ENCODE results near the gene ACBD6. TPM values are rescaled to one million over a fixed set of nuclear protein-coding genes. Genes with fewer than 3 reads are reported as not detected.

The ACBD6 gene
- total RNA-seq, 1 donor from 2014 or later: 43.4 TPM

- peak overlapping the region; percentile 3 for H2AFZ ChIP-seq (ENCODE audit: low read depth, low read length)
- peaks cover 24% of the 10 kb centered on the region for H3K4me1 Mint-ChIP-seq (ENCODE audit: low read depth, unreplicated experiment)
Measured at GRCh38 chr1:180530501-180530900, 28.1 kb upstream of the ACBD6 start.

DNA sequence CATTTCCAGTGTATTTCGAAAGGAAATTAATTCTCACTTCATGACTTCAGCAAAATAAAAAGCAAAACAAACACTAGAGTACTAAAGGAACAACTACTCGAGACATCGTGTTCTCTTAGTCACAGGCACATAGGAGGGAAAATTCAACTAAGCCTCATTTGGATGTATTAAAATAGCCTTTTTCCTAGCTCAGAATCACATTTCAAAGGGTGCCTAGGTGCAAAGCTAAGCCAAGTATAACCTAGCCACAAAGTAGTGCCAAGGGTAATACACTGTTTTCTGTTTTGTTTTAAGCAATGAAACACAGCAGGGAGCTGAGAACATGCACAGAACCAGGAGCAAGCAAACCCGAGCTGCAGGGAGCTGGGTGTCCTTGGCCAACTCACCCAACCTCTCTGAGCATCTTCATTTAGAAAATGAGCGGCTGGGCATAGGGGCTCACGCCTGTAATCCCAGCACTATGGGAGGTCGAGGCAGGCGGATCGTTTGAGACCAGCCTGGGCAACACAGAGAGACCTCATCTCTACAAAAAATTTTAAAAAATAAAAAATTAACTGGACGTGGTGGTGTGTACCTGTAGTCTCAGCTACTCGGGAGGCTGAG is 26.6 kb upstream of the ACBD6 start:
- H3K4me2 ChIP-seq (ENCODE audit: low read length): no peak overlapping the region
- peaks cover 9% of the 10 kb centered on the region for H3K4me1 ChIP-seq (ENCODE audit: insufficient read depth, low read length)
- Mint-ChIP-seq H3K27ac (ENCODE audit: unreplicated experiment) (no peak overlapping the region), H3K9me3 (ENCODE audit: unreplicated experiment) (no peaks in the 10 kb centered on the region), H3K27me3 (ENCODE audit: low read depth, unreplicated experiment) (no peaks in the 10 kb centered on the region), H3K4me3 (ENCODE audit: unreplicated experiment) (no peak overlapping the region), H3K4me1 (ENCODE audit: low read depth, unreplicated experiment) (peaks cover 39% of the 10 kb centered on the region), H3K36me3 (ENCODE audit: low read depth, unreplicated experiment) (no peaks in the 10 kb centered on the region)
- no peak overlapping the region for H3K4me3 ChIP-seq (ENCODE audit: insufficient read depth, low read depth, low read length)
- no peak overlapping the region for H3K9ac ChIP-seq (ENCODE audit: low read length)
- no peaks in the 10 kb centered on the region for H3K79me2 ChIP-seq (ENCODE audit: insufficient read depth, low read length)
- H3K27me3 ChIP-seq (ENCODE audit: insufficient read depth, low read length): no peaks in the 10 kb centered on the region
- DNase-seq (ENCODE audit: low read depth) (no peak), FAIRE-seq (no peak)
- TF ChIP-seq, protein P1, sequence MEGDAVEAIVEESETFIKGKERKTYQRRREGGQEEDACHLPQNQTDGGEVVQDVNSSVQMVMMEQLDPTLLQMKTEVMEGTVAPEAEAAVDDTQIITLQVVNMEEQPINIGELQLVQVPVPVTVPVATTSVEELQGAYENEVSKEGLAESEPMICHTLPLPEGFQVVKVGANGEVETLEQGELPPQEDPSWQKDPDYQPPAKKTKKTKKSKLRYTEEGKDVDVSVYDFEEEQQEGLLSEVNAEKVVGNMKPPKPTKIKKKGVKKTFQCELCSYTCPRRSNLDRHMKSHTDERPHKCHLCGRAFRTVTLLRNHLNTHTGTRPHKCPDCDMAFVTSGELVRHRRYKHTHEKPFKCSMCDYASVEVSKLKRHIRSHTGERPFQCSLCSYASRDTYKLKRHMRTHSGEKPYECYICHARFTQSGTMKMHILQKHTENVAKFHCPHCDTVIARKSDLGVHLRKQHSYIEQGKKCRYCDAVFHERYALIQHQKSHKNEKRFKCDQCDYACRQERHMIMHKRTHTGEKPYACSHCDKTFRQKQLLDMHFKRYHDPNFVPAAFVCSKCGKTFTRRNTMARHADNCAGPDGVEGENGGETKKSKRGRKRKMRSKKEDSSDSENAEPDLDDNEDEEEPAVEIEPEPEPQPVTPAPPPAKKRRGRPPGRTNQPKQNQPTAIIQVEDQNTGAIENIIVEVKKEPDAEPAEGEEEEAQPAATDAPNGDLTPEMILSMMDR (IDR thresholded peaks at IDR 0.05; ENCODE audit: insufficient read depth, low read depth, low read length): no peak
- no peaks in the 10 kb centered on the region for H3K9me3 ChIP-seq (ENCODE audit: insufficient read depth, low read depth, low read length)
- no peaks in the 10 kb centered on the region for H4K20me1 ChIP-seq (ENCODE audit: insufficient read depth, low read length)
- no peak overlapping the region for H3K27ac ChIP-seq (ENCODE audit: low read depth, low read length)
- H3K36me3 ChIP-seq (ENCODE audit: insufficient read depth, low read length): no peaks in the 10 kb centered on the region
- no peak overlapping the region for H2AFZ ChIP-seq (ENCODE audit: low read depth, low read length)

More at GRCh38 chr1:180530501-180530900, 28.1 kb upstream of the ACBD6 start:
- Mint-ChIP-seq H3K9me3 (ENCODE audit: unreplicated experiment) (no peaks in the 10 kb centered on the region), H3K27ac (ENCODE audit: unreplicated experiment) (peak overlapping the region; percentile 13), H3K4me3 (ENCODE audit: unreplicated experiment) (no peak overlapping the region), H3K36me3 (ENCODE audit: low read depth, unreplicated experiment) (no peaks in the 10 kb centered on the region), H3K27me3 (ENCODE audit: low read depth, unreplicated experiment) (no peaks in the 10 kb centered on the region)
- no peaks in the 10 kb centered on the region for H3K27me3 ChIP-seq (ENCODE audit: insufficient read depth, low read length)
- no peaks in the 10 kb centered on the region for H3K9me3 ChIP-seq (ENCODE audit: insufficient read depth, low read depth, low read length)
- no peak overlapping the region for H3K4me3 ChIP-seq (ENCODE audit: insufficient read depth, low read depth, low read length)
- H3K79me2 ChIP-seq (ENCODE audit: insufficient read depth, low read length): no peaks in the 10 kb centered on the region
- H3K9ac ChIP-seq (ENCODE audit: low read length): no peak overlapping the region
- FAIRE-seq (no peak), DNase-seq (ENCODE audit: low read depth) (peak; percentile 93)
- H3K27ac ChIP-seq (ENCODE audit: low read depth, low read length): no peak overlapping the region
- peaks cover 9% of the 10 kb centered on the region for H3K4me1 ChIP-seq (ENCODE audit: insufficient read depth, low read length)
- TF ChIP-seq EZH2 (IDR thresholded peaks at IDR 0.05; ENCODE audit: insufficient read depth, low read length): no peak
- TF ChIP-seq, protein P1 (IDR thresholded peaks at IDR 0.05; ENCODE audit: insufficient read depth, low read depth, low read length): no peak
- no peaks in the 10 kb centered on the region for H3K36me3 ChIP-seq (ENCODE audit: insufficient read depth, low read length)
- H4K20me1 ChIP-seq (ENCODE audit: insufficient read depth, low read length): no peaks in the 10 kb centered on the region
- no peak overlapping the region for H3K4me2 ChIP-seq (ENCODE audit: low read length)

DNA sequence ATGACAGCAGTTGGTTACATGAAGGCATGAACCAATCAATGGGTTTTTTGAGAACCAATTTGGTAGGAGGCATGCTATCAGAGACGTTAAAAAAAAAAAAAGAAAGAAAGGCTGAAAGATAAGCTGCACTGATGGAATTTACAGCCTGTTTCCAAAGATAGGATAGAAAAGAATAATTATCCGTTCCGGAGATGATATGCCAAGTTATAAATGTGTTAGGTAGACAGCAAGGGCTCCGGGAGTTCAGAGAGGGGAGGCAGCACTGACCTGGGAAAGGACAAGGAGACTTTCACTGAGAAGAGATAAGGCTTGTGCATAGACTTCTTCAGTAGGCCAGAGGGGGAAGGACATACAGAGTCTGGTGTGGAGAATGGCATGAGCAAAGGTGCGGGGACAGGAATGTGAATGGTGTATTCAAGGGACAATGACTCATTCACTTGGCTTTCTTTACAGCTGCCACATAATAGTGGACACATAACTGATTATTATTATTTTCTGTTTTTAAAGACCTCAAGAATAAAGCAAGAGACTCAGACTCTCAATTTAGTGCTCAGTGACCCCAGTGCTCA is 24.8 kb upstream of the ACBD6 start:
- peak overlapping the region; percentile 55 for H3K27ac Mint-ChIP-seq (ENCODE audit: unreplicated experiment)

More for the DNA sequence above, 24.8 kb upstream of the ACBD6 start:
- H3K4me1 Mint-ChIP-seq (ENCODE audit: low read depth, unreplicated experiment): peaks cover 42% of the 10 kb centered on the region
- H3K4me3 ChIP-seq (ENCODE audit: insufficient read depth, low read depth, low read length): no peak overlapping the region
- no peaks in the 10 kb centered on the region for H3K27me3 ChIP-seq (ENCODE audit: insufficient read depth, low read length)
- H3K4me1 ChIP-seq (ENCODE audit: insufficient read depth, low read length): peaks cover 9% of the 10 kb centered on the region
- no peak overlapping the region for H2AFZ ChIP-seq (ENCODE audit: low read depth, low read length)
- no peak for TF ChIP-seq EZH2 (IDR thresholded peaks at IDR 0.05; ENCODE audit: insufficient read depth, low read length)
- TF ChIP-seq, protein P1 (IDR thresholded peaks at IDR 0.05; ENCODE audit: insufficient read depth, low read depth, low read length): no peak
- no peak overlapping the region for H3K4me3 Mint-ChIP-seq (ENCODE audit: unreplicated experiment)
- no peak for FAIRE-seq
- H3K27ac ChIP-seq (ENCODE audit: low read depth, low read length): no peak overlapping the region
- H3K9ac ChIP-seq (ENCODE audit: low read length): no peak overlapping the region
- H3K4me2 ChIP-seq (ENCODE audit: low read length): peak overlapping the region; percentile 29
- peak; percentile 80 for DNase-seq (ENCODE audit: low read depth)
- no peaks in the 10 kb centered on the region for H3K36me3 Mint-ChIP-seq (ENCODE audit: low read depth, unreplicated experiment)
- no peaks in the 10 kb centered on the region for H3K79me2 ChIP-seq (ENCODE audit: insufficient read depth, low read length)
- peaks cover 3% of the 10 kb centered on the region for H3K9me3 Mint-ChIP-seq (ENCODE audit: unreplicated experiment)
- H3K9me3 ChIP-seq (ENCODE audit: insufficient read depth, low read depth, low read length): no peaks in the 10 kb centered on the region
- no peaks in the 10 kb centered on the region for H4K20me1 ChIP-seq (ENCODE audit: insufficient read depth, low read length)
- H3K36me3 ChIP-seq (ENCODE audit: insufficient read depth, low read length): no peaks in the 10 kb centered on the region
- no peaks in the 10 kb centered on the region for H3K27me3 Mint-ChIP-seq (ENCODE audit: low read depth, unreplicated experiment)

All from astrocyte (in vitro differentiated cells and primary cell).